Measurements from ENCODE around the gene PXYLP1.

Gene PXYLP1

DNA sequence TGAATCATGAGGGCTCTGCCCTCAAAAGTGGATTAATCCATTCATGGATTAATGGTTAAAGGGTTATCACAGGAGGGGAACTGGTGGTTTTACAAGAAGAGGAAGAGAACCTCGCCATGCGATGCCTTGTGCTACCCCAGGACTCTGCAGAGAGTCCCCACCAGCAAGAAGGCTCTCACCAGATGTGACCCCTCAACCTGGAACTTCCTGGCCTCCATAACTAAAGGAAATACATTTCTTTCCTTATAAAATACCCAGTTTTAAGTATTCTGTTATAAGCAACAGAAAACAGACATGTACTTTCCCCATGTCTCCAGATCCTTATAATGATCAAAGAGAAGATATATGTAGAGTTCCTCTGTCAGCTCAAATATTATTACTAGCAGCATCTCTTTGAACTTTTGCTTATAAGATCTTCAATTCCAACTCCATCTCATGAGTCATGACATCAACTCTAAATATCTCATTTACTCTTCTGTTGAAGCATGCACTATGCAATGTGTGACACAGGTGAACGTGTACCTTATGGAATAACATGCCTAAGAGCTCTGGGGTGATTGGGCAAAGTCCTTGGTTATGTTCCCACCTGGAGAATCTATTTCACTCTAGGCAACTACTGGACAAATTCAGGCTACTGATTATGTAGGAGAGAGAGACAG, 99.2 kb downstream of the PXYLP1 start:
- no peak for DNase-seq (ENCODE audit: low read depth)
- no peak overlapping the region for H3K4me3 ChIP-seq (ENCODE audit: low read depth, low read length)
- TF ChIP-seq, protein P1, sequence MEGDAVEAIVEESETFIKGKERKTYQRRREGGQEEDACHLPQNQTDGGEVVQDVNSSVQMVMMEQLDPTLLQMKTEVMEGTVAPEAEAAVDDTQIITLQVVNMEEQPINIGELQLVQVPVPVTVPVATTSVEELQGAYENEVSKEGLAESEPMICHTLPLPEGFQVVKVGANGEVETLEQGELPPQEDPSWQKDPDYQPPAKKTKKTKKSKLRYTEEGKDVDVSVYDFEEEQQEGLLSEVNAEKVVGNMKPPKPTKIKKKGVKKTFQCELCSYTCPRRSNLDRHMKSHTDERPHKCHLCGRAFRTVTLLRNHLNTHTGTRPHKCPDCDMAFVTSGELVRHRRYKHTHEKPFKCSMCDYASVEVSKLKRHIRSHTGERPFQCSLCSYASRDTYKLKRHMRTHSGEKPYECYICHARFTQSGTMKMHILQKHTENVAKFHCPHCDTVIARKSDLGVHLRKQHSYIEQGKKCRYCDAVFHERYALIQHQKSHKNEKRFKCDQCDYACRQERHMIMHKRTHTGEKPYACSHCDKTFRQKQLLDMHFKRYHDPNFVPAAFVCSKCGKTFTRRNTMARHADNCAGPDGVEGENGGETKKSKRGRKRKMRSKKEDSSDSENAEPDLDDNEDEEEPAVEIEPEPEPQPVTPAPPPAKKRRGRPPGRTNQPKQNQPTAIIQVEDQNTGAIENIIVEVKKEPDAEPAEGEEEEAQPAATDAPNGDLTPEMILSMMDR (IDR thresholded peaks at IDR 0.05; ENCODE audit: control insufficient read depth, extremely low read depth, insufficient read depth): no peak

- TF ChIP-seq, protein P1 (IDR thresholded peaks at IDR 0.05; ENCODE audit: control insufficient read depth, extremely low read depth, insufficient read depth): no peak
- H3K4me3 ChIP-seq (ENCODE audit: low read depth, low read length): no peak overlapping the region
- DNase-seq (ENCODE audit: low read depth): no peak
Observed at GRCh38 chr3:141331377-141332318, 100.0 kb downstream of the PXYLP1 start.

DNA sequence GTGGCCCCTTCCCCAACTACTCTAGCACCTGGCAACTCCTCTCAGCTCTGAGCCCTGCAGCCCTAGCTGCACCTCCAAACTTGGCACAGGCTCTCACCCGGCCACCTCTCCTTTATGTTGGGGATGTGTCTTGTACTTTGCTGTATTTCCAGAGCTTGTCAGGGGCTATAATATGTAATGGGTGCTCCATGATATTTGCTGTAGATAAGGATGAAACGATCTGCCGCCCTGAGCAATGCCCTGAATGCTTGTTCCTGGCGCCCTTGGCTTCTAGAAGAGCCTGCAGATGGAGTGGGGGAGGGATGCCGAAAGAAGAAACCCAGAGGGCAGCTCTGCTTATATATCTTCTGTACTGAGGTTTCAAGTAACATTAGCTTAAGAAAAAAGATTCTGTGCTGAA, 100.8 kb downstream of the PXYLP1 start:
- DNase-seq (ENCODE audit: low read depth): no peak
- TF ChIP-seq, protein P1 (IDR thresholded peaks at IDR 0.05; ENCODE audit: control insufficient read depth, extremely low read depth, insufficient read depth): no peak
- no peak overlapping the region for H3K4me3 ChIP-seq (ENCODE audit: low read depth, low read length)

DNA sequence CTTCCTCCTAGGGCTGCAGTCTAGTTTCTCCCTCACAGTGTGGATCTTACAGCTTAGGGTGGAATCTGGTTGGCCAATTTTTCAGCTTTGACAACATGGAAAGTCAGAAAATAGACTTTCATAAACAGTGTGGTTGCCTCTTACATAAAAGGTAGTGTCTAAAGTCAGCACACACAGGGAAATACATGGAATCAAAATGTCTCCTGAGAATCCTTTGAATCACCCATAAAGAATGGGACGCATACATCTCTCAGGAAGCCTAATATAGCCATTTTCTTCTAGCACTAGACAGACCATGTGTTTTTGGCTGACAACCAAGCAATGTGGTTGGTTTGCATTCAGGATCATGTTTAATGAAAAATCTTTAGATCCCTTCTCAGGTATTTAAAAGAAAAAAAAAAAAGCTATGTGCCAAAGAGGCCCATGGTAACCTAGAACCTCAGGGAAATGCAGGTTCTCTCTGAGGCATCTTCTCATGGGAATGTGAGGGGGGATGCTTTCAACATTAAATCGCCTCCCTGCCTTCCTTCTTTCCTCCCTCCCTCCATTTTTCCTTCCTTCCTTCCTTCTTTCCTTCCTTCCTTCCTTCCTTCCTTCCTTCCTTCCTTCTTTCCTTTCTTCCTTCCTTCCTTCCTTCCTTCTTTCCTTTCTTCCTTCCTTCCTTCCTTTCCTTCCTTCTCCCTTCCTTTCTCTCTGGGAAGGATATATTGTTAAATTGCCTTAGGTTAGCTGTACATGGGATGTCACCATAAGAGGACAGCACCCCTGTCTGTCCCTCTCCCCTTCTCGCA, 102.4 kb downstream of the PXYLP1 start:
- TF ChIP-seq, protein P1 (IDR thresholded peaks at IDR 0.05; ENCODE audit: control insufficient read depth, extremely low read depth, insufficient read depth): no peak
- DNase-seq (ENCODE audit: low read depth): no peak
- no peak overlapping the region for H3K4me3 ChIP-seq (ENCODE audit: low read depth, low read length)

- TF ChIP-seq, protein P1 (IDR thresholded peaks at IDR 0.05; ENCODE audit: control insufficient read depth, extremely low read depth, insufficient read depth): no peak
- no peak for DNase-seq (ENCODE audit: low read depth)
- H3K4me3 ChIP-seq (ENCODE audit: low read depth, low read length): no peak overlapping the region
Observed at GRCh38 chr3:141334627-141335250, 103.1 kb downstream of the PXYLP1 start.

- DNase-seq (ENCODE audit: low read depth): no peak
- no peak overlapping the region for H3K4me3 ChIP-seq (ENCODE audit: low read depth, low read length)
- TF ChIP-seq, protein P1 (IDR thresholded peaks at IDR 0.05; ENCODE audit: control insufficient read depth, extremely low read depth, insufficient read depth): no peak
Observed at GRCh38 chr3:141335531-141336061, 104.0 kb downstream of the PXYLP1 start.
